ENCODE measurements around the gene KRT7.

DNA sequence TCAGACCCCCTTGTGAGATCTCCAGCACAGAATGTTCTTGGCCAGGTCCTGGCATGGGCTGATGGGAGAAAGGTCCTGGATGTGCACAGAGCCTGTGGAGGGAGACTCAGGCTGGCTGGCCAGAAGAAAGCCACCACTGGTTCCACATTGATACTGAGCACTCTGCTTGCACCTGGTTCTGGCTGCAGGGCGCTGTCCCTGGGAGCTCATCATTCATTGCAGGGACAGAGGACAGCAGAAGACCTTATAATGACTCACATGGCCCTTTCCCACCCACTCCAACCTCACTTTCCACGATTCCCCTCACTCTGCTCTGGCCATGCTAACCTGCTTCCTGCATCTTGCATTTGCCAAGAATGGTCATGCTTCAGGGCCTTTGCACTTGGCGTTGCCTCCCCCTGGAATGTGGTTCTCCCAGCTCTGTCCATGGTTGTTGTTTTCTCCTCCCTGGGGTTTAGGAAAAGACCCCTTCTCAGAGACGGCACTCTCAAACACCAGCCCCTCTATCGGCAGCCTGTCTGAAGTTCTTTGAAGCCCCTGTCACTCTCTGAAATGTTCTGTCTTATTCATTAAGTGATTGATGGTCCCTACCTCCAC lies 10.3 kb downstream of the KRT7 start:
- TF ChIP-seq HDAC6 (IDR thresholded peaks at IDR 0.05; ENCODE audit: low read depth, low read length), result no peak
- no peak for TF ChIP-seq MEF2A (IDR thresholded peaks at IDR 0.05; ENCODE audit: control insufficient read depth, low read depth, low read length)
- TF ChIP-seq, protein P1, sequence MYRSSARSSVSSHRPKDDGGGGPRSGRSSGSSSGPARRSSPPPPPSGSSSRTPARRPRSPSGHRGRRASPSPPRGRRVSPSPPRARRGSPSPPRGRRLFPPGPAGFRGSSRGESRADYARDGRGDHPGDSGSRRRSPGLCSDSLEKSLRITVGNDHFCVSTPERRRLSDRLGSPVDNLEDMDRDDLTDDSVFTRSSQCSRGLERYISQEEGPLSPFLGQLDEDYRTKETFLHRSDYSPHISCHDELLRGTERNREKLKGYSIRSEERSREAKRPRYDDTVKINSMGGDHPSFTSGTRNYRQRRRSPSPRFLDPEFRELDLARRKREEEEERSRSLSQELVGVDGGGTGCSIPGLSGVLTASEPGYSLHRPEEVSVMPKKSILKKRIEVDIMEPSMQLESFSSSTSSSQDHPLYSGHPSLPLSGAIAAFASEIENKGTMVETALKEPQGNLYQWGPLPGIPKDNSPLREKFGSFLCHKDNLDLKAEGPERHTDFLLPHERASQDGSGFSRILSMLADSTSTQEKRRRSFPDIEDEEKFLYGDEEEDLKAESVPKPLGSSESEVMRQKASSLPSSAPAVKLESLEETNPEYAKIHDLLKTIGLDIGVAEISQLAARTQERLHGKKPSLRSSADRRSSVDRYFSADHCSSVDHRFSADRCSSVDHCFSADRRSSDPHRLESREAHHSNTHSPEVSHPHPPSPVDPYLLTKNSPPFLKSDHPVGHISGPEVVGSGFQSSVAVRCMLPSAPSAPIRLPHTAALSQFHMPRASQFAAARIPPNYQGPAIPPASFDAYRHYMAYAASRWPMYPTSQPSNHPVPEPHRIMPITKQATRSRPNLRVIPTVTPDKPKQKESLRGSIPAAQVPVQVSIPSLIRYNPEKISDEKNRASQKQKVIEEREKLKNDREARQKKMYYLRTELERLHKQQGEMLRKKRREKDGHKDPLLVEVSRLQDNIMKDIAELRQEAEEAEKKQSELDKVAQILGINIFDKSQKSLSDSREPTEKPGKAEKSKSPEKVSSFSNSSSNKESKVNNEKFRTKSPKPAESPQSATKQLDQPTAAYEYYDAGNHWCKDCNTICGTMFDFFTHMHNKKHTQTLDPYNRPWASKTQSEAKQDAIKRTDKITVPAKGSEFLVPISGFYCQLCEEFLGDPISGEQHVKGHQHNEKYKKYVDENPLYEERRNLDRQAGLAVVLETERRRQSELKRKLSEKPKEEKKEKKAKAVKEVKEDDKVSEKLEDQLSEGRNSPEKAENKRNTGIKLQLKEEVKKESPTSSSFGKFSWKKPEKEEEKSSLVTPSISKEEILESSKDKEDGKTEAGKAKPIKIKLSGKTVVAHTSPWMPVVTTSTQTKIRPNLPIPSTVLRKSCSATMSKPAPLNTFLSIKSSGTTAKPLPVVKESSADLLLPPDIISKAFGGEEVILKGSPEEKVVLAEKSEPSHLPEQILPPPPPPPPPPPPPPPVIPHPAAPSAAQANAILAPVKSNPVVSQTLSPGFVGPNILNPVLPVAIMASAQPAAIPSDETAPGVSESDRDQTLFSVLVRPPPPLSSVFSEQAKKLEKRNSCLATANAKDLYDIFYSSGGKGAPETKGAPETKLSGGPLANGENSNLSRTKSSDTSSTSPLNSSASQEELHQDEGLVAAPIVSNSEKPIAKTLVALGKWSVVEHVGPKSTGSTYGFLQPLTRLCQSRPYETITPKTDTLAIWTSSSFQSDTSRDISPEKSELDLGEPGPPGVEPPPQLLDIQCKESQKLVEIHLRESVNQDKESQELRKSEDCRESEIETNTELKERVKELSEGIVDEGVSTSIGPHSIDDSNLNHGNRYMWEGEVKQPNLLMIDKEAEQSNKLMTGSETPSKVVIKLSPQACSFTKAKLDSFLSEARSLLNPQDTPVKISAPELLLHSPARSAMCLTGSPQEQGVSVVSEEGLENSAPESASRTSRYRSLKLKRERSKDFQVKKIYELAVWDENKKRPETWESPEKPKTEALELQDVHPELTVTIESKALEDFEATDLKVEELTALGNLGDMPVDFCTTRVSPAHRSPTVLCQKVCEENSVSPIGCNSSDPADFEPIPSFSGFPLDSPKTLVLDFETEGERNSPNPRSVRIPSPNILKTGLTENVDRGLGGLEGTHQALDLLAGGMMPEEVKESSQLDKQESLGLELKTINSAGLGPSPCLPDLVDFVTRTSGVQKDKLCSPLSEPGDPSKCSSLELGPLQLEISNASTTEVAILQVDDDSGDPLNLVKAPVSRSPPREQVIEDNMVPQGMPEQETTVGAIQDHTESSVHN (IDR thresholded peaks at IDR 0.05; ENCODE audit: borderline replicate concordance in 1 of 2, low read depth in 1 of 2), result no peak
- no peak for TF ChIP-seq JUN (IDR thresholded peaks at IDR 0.05; ENCODE audit: borderline replicate concordance, low read depth, low read length)
- no peak for TF ChIP-seq JUN (CRISPR knock-in tag; IDR thresholded peaks at IDR 0.05; ENCODE audit: borderline replicate concordance)
- no peak for TF ChIP-seq THRA (IDR thresholded peaks at IDR 0.05)
- no peak for TF ChIP-seq PURB (CRISPR knock-in tag; IDR thresholded peaks at IDR 0.05; ENCODE audit: low read depth)
- TF ChIP-seq FOSL1 (tag; conservative IDR thresholded peaks at IDR 0.05), result no peak

Data from K562 (cell line).